ENCODE data around the gene ONECUT1. TPM values are rescaled to one million over a fixed set of nuclear protein-coding genes. Genes with fewer than 3 reads are reported as not detected.

Gene ONECUT1
- total and polyA plus RNA-seq, 7 donors: 0.36 TPM; not detected in 6

DNA sequence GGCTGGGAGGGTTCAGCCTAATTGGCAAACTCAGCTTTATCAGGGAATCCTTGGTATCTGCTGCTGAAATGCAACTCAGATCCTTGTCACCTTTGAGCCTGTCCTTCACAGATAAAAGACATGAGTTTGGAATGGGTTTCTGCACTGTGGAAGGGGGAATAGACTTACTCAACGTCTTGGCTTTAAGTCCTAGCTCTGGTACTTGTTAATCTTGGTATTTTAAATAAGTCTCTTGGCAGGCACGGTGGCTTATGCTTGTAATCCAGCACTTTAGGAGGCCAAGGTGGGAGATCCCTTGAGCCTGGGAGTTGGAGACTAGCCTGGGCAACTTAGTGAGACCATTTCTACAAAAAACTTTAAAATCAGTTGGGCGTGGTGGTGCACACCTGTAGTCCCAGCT lies 55.8 kb downstream of the ONECUT1 start:
- TF ChIP-seq EP300 (IDR thresholded peaks at IDR 0.05) (no peak), CTCF (IDR thresholded peaks at IDR 0.05) (no peak), POLR2A (IDR thresholded peaks at IDR 0.05) (no peak), POLR2AphosphoS5 (IDR thresholded peaks at IDR 0.05) (no peak)
- intact Hi-C loops (cut with DNase I): loop anchor here (10.0 kb wide), 1 partner anchor 120 kb away; no protein-coding TSS in a partner anchor
- WGBS, 2 donors: 73 to 86% methylated on average over 3 of the region's 3 CpGs
- Histone ChIP-seq H3K4me1 (peaks cover 0 to 4% (median 0%) of the 10 kb centered on the region in 4 donors), H3K9me3 (no peaks in the 10 kb centered on the region), H3K27ac (no peak overlapping the region), H3K4me3 (no peak overlapping the region), H3K36me3 (no peaks in the 10 kb centered on the region), H3K27me3 (no peaks in the 10 kb centered on the region)
- DNase-seq: no peak

- WGBS, 2 donors: 90 to 94% methylated on average over 1 of the region's 1 CpG
- TF ChIP-seq EP300 (IDR thresholded peaks at IDR 0.05): no peak
- no peak for TF ChIP-seq POLR2A (IDR thresholded peaks at IDR 0.05)
- TF ChIP-seq POLR2AphosphoS5 (IDR thresholded peaks at IDR 0.05): no peak
- TF ChIP-seq CTCF (IDR thresholded peaks at IDR 0.05): no peak
- Histone ChIP-seq H3K9me3 (no peaks in the 10 kb centered on the region), H3K4me3 (no peak overlapping the region), H3K27me3 (no peaks in the 10 kb centered on the region), H3K27ac (no peak overlapping the region), H3K4me1 (peaks cover 0 to 4% (median 0%) of the 10 kb centered on the region in 4 donors), H3K36me3 (no peaks in the 10 kb centered on the region)
- no peak for DNase-seq
- intact Hi-C loops (cut with DNase I): loop anchor here (10.0 kb wide), 1 partner anchor 119 kb away; no protein-coding TSS in a partner anchor
These were observed 56.4 kb downstream of the ONECUT1 start for GRCh38 chr15:52733696-52734255.

- Histone ChIP-seq H3K27me3 (no peaks in the 10 kb centered on the region), H3K9me3 (no peaks in the 10 kb centered on the region), H3K4me3 (no peak overlapping the region), H3K4me1 (peaks cover 0 to 4% (median 0%) of the 10 kb centered on the region in 4 donors), H3K36me3 (no peaks in the 10 kb centered on the region), H3K27ac (no peak overlapping the region)
- intact Hi-C loops (cut with DNase I): loop anchor here (10.0 kb wide), 1 partner anchor 118 kb away; no protein-coding TSS in a partner anchor
- DNase-seq: no peak
- TF ChIP-seq POLR2A (IDR thresholded peaks at IDR 0.05): no peak
- no peak for TF ChIP-seq POLR2AphosphoS5 (IDR thresholded peaks at IDR 0.05)
- TF ChIP-seq EP300 (IDR thresholded peaks at IDR 0.05): no peak
- TF ChIP-seq CTCF (IDR thresholded peaks at IDR 0.05): no peak
These were observed 57.0 kb downstream of the ONECUT1 start for GRCh38 chr15:52733088-52733487.

DNA sequence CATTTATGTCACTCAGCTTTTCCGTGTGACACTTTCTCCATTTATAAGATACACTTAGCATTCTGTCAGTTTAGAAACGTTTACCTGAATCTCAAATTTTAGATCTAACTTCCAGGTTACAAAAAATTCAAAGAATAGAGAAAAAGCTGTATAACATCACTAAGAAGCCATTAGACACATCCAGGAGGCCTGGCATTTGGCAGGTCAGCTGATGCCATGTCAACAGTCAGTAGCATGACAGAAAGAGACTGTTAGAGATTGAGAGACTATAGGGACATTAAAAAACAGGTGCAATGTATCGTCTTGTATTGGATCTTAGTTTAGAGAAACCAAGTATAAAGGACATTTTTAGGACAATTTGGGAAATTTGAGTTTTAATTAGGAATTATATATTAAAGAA lies 57.6 kb downstream of the ONECUT1 start:
- Histone ChIP-seq H3K9me3 (no peaks in the 10 kb centered on the region), H3K36me3 (no peaks in the 10 kb centered on the region), H3K27me3 (no peaks in the 10 kb centered on the region), H3K4me1 (peaks cover 0 to 4% (median 0%) of the 10 kb centered on the region in 4 donors), H3K27ac (no peak overlapping the region), H3K4me3 (no peak overlapping the region)
- 89 to 94% methylated on average over 3 of the region's 3 CpGs for WGBS, 2 donors
- TF ChIP-seq POLR2A (IDR thresholded peaks at IDR 0.05) (no peak), CTCF (IDR thresholded peaks at IDR 0.05) (no peak), EP300 (IDR thresholded peaks at IDR 0.05) (no peak)
- no peak for DNase-seq
- intact Hi-C loops (cut with DNase I): loop anchor here (10.0 kb wide), 1 partner anchor 118 kb away; no protein-coding TSS in a partner anchor

Data from sigmoid colon (tissue), 7 donors.